HG03025 (cell line): ENCODE results near the gene SHROOM3.

Experiments used
- ATAC-seq: cut with Tn5 transposase; IDR thresholded peaks from one replicate; pipeline ENCODE4 v1.9.1; 2021; ENCODE audit warnings: mild to moderate bottlenecking, moderate library complexity; ENCODE audit not compliant: unreplicated experiment, low FRiP score

Gene SHROOM3

DNA sequence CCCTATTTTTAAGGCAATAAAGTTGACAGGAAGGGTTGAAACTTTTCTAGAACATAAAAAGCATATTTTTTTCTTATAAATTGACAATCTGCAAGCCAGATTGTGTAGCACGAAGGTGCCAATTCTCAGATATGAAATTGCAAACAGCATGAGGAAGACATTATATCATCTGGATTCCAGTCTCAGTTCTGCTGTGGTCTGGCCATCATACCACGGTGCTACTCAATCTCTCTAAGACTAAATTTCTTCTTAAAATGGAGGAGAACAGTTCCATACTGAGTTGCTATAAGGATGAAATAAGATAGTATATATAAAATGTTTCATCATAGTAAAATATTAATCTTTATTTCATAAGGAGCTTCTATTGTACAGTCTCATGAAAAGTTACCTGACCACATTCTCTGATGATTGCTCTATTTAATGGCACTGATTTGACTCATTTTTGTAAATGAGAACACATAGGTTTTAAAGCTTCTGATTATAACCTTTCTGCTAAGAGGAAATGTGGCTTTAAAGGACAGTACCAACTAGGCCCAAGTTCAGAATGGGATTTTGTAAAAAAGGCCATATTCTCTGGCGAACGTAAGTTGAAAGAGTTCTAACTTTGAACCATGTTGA lies 127.9 kb downstream of the SHROOM3 start:
- ATAC-seq, result no peak

DNA sequence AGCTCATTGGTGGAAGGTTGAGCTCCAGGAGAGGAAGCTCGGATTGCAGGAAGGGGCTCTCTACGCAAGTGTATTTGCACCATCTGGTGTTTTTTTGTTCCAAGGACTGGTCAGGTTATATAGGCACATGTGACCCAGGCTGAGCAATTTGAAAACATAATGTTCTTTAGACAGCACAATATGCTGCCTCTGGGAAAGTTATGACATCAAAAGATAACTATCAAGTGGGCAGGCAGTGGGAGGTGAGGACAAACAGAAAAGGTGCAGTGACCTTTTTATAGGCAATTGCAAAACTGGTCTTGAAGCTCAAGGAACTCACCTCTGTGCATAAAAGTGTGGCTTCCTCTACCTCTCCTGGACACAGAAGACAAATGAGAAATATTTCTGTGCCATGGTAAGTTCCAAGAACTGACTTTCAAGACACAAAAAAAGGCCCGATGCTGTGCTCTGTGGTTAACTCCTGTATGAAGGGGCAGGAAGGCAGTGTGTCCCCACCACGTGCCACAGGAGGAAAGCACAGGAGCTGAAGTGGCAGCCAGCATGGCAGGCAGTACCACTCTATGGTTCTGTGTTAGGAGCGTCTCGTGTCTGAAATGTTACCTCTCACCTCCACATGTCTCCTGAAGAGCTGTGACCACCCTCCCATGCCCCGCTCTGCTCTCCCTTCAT lies 128.6 kb downstream of the SHROOM3 start:
- ATAC-seq, result no peak

DNA sequence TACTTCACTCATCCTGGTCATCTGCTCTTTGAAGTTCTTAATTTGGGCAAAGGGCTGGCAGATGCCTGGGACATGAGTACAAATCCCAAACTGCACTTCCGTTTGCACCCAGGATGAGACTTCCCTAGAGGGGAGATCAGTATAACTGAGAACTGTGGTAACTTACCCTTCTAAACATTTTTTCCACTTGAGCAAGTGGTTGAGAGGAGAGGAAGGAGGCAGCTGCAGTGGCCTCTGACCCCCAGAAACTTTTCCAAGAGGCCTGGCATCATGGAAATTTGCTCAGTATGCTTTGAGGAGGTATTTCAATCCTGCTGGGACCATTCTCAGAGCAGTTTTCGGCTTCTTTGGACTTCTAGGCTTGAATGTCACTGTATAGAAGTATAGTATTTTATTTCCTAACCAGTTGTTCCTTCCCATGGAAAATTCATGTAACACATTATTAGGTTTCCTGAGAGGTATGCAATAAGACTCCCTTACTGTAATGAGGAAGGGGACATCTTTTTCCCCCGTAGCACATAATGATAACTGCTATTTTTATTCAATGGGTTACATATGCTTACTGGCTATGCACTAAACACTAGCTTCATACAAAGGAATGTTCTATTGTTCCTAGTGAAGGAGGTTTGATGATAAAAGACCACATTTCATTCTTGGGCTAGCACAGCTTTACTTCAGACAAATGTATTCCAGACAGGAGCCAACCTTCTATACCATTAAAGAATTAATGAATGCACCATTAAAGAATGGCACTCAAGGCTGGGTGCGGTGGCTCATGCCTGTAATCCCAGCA lies 129.3 kb downstream of the SHROOM3 start:
- ATAC-seq, result no peak

DNA sequence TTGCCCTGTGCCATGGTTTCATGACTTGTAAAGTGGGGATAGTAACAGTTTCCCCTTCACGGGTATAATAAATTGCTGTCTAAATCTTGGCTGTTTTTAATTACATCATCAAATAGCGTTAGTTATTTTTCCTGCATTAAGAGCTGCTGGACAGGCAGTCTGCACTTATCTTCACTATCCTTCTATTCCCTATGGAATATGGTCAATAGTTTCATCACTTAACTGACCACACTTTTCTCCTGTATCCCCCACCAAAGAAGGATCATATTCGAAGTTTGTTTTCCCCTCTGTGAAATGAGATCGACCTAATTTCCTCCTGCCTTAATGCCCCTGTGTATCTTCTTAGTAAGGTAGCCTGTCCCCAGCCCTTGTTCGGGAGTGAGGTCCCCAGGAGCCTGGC lies 133.2 kb downstream of the SHROOM3 start:
- no peak for ATAC-seq

DNA sequence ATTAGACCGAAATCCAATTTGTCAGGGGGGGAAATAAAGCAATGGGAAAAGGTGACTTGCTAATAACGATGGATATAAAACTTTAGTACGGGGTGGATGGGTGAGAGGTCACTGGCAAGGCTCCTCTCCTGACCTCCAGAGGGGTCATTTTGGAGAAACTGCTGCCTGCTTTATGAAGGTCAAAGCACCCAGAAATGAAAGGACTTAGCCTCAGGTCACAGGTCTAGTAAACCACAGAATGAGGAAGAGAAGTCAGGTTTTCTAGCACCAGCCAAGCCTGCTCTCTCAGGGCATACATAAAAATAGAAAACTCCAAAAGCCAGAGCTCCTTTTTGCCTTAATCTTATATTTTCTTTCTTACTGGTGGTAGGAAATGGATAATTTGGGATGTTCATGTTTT lies 134.2 kb downstream of the SHROOM3 start:
- ATAC-seq, result no peak

DNA sequence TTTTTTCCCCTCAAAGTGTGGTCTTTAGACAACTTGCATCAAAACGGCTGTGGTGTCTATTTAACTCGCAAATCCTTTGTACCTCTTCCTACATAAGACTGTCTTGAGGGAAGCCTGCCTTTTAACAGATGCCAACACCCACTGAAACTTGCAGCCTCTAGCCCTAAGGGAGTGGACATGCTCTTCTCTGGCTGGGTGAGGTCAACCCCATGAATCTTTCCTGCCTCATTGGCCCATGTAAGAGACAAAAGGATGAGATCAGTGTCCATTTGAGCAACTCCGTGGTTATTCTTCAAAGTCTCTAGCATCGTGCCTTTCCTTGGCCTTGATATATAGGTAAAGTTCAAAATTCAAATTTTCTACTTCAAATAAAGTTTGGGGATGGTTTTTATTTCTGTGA lies 134.7 kb downstream of the SHROOM3 start:
- ATAC-seq, result no peak

DNA sequence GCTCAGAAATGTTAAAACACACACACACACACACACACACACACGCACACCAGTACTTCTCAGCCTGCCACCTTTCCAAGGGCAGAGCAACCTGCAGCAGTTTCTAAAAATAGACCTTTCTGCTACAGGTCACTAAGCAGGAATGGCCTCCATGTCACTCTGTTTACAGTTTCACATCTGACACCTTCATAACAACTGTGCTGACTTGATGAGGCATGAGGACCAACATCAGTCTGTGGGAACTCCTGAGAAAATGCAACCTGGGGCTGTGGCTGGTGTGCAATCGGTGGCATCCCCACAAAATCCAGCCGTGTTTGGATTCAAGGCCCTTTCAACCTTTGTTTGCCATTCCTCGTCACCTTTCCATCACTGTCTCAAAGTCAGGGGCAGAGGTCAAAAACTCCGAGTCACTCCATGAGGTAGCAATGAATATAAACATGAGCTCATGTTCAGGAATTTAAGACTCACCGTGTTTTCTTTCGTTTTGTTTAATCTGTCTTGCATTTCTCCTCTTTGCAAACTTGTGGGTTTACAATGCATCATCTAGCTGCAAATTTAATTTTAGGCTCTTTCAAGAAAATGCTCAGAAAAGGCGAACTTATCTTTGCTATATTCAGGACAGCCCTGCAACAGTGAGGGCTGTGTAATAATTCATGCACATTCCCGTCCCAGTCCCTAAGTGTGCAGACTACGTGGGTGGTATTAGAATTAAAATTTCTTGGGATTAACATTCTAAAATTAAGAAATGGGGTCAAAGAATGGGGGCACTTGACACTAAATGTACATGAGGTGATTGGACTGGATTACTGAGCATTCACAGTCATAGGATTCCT lies 135.3 kb downstream of the SHROOM3 start:
- ATAC-seq, result no peak

DNA sequence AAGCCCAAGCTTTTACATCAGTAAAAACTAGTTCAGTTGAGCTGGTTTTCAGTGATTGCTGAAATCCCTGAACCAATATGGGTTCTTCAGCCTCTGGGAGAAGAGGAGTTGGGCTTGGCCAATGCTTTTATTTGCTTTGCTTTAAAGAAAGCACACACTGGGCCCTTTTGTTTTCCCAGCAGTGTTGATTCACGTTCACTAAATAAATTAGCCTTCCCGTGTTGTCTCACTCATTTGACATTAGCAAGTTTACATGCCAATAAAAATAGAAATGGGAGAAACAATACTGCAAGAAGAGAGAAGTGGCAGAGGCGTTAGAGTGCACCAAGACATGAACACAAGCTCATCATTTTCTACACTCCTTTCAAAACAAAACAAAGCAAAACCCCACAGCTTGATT lies 136.2 kb downstream of the SHROOM3 start:
- ATAC-seq, result no peak

DNA sequence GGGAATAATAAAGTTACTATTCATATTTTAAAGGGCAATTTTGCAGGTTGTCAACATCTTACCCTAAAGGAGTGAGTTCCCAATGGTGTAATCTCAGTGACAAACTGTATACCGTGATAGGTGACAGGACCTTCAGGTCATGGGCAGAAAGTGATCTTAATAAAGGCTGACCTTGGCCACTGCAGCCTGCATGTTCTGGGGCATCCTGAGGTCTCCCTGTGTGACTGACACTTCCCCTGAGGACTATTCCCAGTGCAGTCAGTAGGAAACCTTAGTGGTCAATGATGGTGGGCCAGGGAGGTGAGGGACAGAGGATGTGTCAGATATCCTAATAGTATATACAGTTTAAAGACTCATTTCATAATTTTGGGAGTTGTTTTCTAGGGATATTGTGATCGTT lies 137.2 kb downstream of the SHROOM3 start:
- ATAC-seq, result no peak

DNA sequence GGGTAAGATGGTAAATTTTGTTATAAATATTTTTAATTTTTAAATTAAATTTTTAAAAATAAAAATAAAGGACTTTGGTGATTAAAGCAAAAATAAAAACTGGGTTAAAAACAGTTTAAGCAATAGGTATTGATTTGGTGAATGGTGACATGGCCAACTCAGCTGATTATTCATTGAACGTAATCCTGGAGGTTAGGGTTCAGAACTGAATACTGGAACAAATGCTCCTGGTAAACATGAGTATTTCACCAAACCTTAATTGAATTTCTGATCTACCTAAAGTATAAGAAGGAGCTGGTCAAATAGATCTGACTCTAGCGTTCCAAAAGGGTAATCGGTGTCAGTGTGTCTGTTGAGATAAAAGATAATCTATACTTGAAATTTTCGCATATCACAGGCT lies 141.8 kb downstream of the SHROOM3 start:
- no peak for ATAC-seq

DNA sequence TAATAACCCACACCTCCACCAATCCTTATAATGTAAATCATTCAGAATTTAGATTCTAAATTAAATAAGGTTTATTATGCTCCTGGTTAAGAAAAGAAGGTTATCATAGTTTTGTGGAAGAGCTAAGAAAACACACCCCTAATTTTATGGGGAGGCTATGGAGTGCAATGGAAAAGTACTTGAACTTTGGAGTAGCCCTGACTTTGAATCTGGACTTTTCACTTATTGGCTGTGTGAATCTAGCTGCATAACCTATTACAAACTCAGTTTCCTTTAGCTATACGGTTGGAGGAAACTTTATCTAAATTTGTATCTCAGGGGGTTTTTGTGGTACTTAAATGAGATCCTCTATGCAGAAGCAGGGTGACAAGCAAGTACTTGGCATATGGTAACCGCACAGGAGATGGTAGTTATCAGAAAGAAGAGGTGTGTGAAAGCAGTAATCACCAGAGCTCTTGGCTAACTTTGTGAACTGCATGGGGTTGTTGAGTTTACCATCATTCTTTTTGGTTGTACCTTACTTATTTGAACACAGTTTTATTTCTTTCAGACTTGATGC lies 143.1 kb downstream of the SHROOM3 start:
- ATAC-seq, result no peak

DNA sequence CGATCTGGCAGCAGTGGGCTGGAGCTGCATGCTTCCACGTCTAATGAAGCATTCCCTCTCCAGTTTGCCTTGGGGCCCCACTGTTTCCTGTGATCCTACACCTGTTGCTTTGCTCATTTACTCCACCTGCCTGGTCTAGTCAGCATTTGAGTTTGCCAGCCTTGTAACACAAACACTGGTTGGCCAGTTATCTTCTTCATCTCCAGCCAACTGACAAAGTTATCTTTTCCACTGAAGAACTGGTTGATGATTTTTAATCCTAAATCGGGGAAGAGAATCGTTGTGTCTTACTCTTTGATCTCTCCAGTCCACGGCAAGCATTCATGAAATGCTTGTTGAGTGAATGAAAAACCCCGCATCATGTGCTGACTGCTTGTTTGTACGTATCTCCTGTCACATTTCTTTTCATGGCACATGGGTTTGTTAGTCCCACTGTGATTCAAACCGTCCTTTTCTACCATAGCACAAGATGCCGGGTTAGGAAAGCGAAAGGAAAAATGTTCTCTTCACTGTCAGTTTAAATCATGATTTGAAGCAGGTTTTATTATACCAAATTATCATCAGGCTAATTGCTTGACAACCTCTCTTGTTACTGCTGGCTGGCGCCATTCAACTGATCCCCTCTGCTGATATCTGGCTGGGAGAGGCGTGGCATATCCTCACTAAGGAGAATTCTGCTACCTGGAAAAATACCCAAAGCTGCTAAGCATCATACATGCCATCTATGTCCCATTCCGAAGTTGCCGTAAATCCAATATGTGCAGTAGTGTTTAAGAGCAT lies 144.8 kb downstream of the SHROOM3 start:
- no peak for ATAC-seq

DNA sequence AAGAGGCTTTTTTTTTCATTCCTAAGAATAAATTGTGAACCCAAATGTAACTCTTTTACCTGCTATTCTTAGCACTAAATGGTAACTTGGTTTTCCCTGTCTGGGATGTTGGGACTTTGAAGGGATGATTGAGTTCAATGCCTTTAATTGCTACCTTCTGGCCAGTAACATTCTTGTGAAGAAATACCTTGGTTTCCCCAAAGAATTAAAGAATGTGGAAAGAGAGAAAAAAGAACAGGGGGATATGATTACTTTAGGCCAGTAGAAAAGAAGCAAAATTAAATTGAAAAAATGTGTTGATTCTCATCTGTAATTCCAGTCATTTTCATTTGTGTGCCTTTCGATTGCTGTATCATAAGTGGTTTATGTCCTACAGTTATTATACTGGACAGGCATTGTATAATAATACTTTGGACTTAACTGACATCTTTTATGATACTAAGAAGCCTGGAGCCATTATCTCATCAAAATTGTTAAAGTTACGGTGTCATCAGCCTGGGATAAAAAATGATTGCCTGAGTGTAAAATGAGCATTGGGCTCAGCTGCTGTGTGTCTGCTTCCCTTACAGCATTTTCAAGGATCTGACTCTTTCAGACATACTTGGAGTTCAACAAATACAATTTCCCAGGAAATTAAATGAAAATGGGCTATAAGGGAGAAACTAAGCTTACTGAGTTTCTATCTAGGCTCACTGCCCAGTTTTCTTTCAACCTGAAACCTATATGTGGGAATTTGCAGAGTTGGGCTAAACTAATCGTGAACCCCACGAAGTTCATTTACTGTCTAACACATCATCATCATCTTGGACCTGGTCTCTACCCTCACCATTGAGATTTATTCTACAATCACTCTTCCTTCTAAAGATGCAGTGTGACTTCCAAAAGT lies 146.3 kb downstream of the SHROOM3 start:
- ATAC-seq, result no peak

DNA sequence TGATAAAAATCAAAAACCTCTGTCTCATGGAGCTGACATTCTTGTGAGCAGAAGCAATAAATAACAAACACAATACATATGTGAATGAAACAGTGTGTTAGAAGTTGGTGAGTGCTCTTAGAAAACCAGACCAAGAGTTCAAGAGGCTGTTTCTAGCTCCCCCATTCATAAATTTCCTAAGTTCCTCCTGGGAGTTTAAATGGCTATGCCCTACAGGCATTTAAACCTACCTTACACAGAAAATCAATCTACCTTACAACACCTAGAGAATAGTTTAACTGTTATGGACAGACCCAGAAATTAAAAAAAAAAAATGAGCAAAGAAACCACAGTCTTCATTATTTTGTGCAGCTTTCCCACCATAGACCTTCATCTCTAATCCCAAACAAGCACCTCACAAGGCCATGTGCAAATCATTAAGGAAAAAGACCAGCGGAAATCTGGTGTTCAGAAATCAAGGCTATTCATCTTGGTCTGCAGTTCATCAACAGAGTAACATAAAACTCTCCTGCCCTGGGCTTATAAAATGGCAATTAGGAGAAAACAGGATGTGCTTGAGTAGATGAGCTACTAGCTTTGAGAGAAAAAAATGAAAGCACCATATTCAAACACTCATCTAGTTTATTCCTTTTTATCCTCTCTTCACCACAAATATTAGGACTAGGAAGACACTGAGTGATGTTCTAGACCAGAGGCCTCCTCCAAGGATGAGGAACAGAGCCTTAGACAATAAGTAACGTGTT lies 147.2 kb downstream of the SHROOM3 start:
- no peak for ATAC-seq

DNA sequence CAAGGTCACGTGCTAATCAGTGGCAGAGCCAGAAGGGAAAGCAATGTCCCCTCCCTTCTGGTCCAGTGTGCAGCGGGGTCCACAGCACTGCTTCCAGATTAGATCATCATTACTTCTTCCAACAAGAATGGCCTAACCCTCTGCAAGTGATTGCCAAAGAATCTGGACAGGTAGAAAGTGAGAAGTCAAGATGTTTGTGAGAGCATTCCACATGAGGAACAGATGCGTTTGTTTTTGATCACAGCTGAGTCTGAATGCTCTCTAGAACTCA lies 147.7 kb downstream of the SHROOM3 start:
- ATAC-seq, result no peak

DNA sequence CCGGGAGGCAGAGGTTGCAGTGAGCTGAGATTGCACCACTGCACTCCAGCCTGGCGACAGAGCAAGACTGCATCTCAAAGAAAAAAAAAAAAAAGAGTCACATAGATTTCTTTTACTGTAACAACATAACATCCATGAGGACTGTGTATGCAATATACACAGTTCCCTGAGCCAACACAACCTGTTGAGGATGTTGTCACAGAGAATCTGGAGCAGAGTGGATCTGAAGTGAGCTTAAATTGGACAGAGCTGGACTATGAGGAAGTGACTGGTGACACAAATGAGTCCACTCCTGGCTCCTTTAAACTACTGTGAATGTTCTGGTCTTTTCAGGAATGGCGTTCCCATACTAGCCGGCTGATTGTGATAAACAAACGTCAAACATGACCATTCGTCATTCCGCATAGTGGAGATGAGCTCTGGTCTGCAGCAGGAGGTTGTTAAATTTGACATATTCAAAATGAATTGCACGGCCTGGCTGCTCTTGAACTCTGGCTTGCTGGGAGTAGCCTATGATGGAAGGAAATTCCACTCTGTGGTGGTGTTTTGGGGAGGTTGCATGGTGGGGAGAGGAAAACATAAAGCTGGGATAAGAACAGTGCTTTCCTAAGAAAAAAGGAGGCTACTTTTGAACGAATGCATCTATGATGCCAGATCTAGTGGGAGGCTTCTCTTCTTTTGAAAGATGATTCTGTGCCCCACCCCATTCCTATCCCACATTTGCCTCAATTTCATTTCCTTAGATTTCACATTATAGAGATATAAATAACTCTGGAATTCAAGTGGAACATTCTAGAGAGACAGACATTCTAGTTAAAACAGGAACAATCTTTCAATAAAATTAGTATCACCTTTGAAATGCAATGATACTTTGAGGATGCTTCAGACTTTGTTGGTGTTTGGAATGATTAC lies 149.5 kb downstream of the SHROOM3 start:
- ATAC-seq, result no peak

DNA sequence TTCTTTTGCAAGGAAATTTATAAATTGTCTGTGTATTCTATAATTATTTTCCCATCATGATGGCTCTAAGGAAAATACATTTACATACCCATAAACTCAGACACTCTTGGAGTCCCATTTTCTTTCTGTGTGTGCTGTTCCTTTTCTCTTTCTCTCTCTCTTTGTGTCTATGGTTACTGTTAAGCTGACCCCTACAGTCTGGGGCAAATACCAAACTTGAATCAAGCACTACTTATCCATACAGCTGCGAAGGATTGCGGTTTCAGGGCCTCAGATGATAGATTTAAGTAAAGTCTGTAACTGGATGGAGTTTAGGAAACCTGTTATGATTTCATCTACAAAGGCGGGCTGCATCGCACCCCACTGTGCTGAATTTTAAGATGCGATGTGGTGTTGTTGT lies 150.2 kb downstream of the SHROOM3 start:
- ATAC-seq, result no peak
